ENCODE results near the gene SLC8A1.

DNA sequence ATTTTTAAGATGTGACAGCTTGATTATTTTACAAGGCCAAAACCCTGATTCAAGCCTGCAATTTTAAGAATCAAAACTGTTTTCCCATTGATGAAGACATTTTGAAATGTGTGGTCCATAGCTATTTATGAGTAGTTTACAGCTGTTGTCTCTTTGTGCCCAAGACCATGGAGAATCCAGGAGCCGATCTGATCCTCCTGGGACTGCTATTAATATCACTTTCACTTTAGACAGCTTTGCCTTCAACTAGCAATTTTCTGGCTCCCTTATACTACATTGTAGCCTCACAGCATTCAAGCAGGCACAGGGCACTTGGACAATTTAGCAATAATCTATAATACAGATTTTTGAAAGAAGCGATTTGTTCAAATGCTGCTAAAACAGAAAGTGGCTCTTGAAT is 172.9 kb downstream of the SLC8A1 start:
- TF ChIP-seq, protein P1, sequence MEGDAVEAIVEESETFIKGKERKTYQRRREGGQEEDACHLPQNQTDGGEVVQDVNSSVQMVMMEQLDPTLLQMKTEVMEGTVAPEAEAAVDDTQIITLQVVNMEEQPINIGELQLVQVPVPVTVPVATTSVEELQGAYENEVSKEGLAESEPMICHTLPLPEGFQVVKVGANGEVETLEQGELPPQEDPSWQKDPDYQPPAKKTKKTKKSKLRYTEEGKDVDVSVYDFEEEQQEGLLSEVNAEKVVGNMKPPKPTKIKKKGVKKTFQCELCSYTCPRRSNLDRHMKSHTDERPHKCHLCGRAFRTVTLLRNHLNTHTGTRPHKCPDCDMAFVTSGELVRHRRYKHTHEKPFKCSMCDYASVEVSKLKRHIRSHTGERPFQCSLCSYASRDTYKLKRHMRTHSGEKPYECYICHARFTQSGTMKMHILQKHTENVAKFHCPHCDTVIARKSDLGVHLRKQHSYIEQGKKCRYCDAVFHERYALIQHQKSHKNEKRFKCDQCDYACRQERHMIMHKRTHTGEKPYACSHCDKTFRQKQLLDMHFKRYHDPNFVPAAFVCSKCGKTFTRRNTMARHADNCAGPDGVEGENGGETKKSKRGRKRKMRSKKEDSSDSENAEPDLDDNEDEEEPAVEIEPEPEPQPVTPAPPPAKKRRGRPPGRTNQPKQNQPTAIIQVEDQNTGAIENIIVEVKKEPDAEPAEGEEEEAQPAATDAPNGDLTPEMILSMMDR (IDR thresholded peaks at IDR 0.05), result no peak
- no peak for TF ChIP-seq POLR2A (IDR thresholded peaks at IDR 0.05)
